Measurements from ENCODE around the gene KCNG3.
A peak's percentile ranks its signal among the peaks of the same experiment; 100 is the strongest.

The KCNG3 gene

GRCh38 chr2:42498497-42498896 is 4.7 kb upstream of the KCNG3 start:
- no peak for TF ChIP-seq CTCF (conservative IDR thresholded peaks at IDR 0.05; ENCODE audit: low read depth, low read length)
- no peak overlapping the region for H3K4me3 ChIP-seq (ENCODE audit: low read depth, low read length)
- DNase-seq (ENCODE audit: low read depth): no peak

- DNase-seq (ENCODE audit: low read depth): no peak
- H3K4me3 ChIP-seq (ENCODE audit: low read depth, low read length): no peak overlapping the region
- TF ChIP-seq CTCF (conservative IDR thresholded peaks at IDR 0.05; ENCODE audit: low read depth, low read length): no peak
Measured at GRCh38 chr2:42495611-42496010, 1.8 kb upstream of the KCNG3 start.

- no peak for TF ChIP-seq CTCF (conservative IDR thresholded peaks at IDR 0.05; ENCODE audit: low read depth, low read length)
- H3K4me3 ChIP-seq (ENCODE audit: low read depth, low read length): no peak overlapping the region
- no peak for DNase-seq (ENCODE audit: low read depth)
Measured at GRCh38 chr2:42495234-42495581, 1.4 kb upstream of the KCNG3 start.

GRCh38 chr2:42494355-42495233 is 812 bp upstream of the KCNG3 start:
- TF ChIP-seq CTCF (conservative IDR thresholded peaks at IDR 0.05; ENCODE audit: low read depth, low read length): peak; percentile 91
- DNase-seq (ENCODE audit: low read depth): peak; percentile 87
- H3K4me3 ChIP-seq (ENCODE audit: low read depth, low read length): peak overlapping the region; percentile 56

GRCh38 chr2:42492691-42493467 is 903 bp downstream of the KCNG3 start:
- DNase-seq (ENCODE audit: low read depth): peak; percentile 18
- TF ChIP-seq CTCF (conservative IDR thresholded peaks at IDR 0.05; ENCODE audit: low read depth, low read length): no peak
- H3K4me3 ChIP-seq (ENCODE audit: low read depth, low read length): peak overlapping the region; percentile 20

- no peak for DNase-seq (ENCODE audit: low read depth)
- no peak overlapping the region for H3K4me3 ChIP-seq (ENCODE audit: low read depth, low read length)
- TF ChIP-seq CTCF (conservative IDR thresholded peaks at IDR 0.05; ENCODE audit: low read depth, low read length): no peak
Measured at GRCh38 chr2:42488297-42488696, 5.5 kb downstream of the KCNG3 start.

Measured in choroid plexus epithelial cell (primary cell).